ENCODE measurements around the gene ADD2.

DNA sequence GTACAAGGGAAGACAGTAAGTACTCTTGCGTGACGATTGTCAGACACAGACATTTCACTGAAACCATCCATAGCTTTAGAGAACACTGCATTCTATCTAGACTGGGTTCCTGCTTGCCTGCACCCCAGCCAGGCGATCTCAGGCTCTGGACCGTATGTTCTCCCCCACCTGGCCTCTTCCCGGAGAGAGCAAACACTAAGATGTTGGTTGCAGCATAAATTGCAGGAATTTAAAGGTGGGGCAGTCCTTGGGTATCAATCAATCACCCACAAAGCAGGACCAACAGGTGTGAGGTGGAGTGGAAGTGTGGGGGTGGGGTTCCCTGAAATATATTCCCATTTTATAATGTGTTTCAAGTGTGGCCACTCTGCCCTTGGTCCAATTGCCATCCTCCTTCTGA, 110.8 kb downstream of the ADD2 start:
- TF ChIP-seq, protein P1, sequence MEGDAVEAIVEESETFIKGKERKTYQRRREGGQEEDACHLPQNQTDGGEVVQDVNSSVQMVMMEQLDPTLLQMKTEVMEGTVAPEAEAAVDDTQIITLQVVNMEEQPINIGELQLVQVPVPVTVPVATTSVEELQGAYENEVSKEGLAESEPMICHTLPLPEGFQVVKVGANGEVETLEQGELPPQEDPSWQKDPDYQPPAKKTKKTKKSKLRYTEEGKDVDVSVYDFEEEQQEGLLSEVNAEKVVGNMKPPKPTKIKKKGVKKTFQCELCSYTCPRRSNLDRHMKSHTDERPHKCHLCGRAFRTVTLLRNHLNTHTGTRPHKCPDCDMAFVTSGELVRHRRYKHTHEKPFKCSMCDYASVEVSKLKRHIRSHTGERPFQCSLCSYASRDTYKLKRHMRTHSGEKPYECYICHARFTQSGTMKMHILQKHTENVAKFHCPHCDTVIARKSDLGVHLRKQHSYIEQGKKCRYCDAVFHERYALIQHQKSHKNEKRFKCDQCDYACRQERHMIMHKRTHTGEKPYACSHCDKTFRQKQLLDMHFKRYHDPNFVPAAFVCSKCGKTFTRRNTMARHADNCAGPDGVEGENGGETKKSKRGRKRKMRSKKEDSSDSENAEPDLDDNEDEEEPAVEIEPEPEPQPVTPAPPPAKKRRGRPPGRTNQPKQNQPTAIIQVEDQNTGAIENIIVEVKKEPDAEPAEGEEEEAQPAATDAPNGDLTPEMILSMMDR (IDR thresholded peaks at IDR 0.05): no peak
- no peak for TF ChIP-seq POLR2A (IDR thresholded peaks at IDR 0.05)

Data from thyroid gland (tissue), 4 donors.